ENCODE results near the gene LY6G6C. TPM values are rescaled to one million over a fixed set of nuclear protein-coding genes. Genes with fewer than 3 reads are reported as not detected.

Gene LY6G6C
- total and polyA plus RNA-seq, 10 of the 15 experiments (the other 5 are each of a cell fraction or from before 2014, with no cell fraction given), result not detected

- no peak for TF ChIP-seq RELB (IDR thresholded peaks at IDR 0.05; ENCODE audit: low read depth)
Observed at GRCh38 chr6:31765910-31766794, 44.6 kb upstream of the LY6G6C start (continued).

- ChIA-PET POLR2A (no interaction called here), SMC1A (ENCODE audit: uncharacterized antibody, unreplicated experiment) (no interaction called here), RAD21 (ENCODE audit: unreplicated experiment) (no interaction called here), CTCF (interaction anchor here (0.7 kb wide), 1 partner anchor 191 kb away, joined by 4 read pairs; no protein-coding TSS in a partner anchor)
- BruUV-seq (replicated peaks), result no TSS peak
- intact Hi-C loops (cut with micrococcal nuclease; ENCODE audit: unreplicated experiment), result no loop called here
- no peak overlapping the region for H3K4me2 ChIP-seq (ENCODE audit: control insufficient read depth, insufficient read depth)
- H4K20me1 ChIP-seq (ENCODE audit: control insufficient read depth, insufficient read depth), result no peaks in the 10 kb centered on the region
- no peaks in the 10 kb centered on the region; a peak in 1 of 4 replicates for H3K36me3 ChIP-seq (ENCODE audit: control insufficient read depth in 2 of 2, insufficient read depth in 2 of 2, low read length in 1 of 2)
- H3K9ac ChIP-seq (ENCODE audit: control insufficient read depth, insufficient read depth, low read length), result no peak overlapping the region
- TF ChIP-seq NFXL1 (IDR thresholded peaks at IDR 0.05; ENCODE audit: borderline replicate concordance), result no peak
- no peak for TF ChIP-seq NR2C2 (IDR thresholded peaks at IDR 0.05; ENCODE audit: borderline replicate concordance, control insufficient read depth, insufficient read length, low read depth)
- TF ChIP-seq USF1 (IDR thresholded peaks at IDR 0.05; ENCODE audit: borderline replicate concordance, extremely low read length, insufficient read depth, low read depth, low read length), result no peak
- TF ChIP-seq GABPA (IDR thresholded peaks at IDR 0.05; ENCODE audit: low read depth), result no peak
- no peak for TF ChIP-seq ZBTB33 (IDR thresholded peaks at IDR 0.05)
- TF ChIP-seq YBX1 (IDR thresholded peaks at IDR 0.05), result no peak
- TF ChIP-seq ATF3 (IDR thresholded peaks at IDR 0.05; ENCODE audit: borderline replicate concordance, extremely low read depth, low read depth, low read length), result no peak
- TF ChIP-seq SUZ12 (IDR thresholded peaks at IDR 0.05; ENCODE audit: unreplicated experiment), result no peak
- no peak for TF ChIP-seq ZNF24 (IDR thresholded peaks at IDR 0.05)
- TF ChIP-seq MXI1 (IDR thresholded peaks at IDR 0.05; ENCODE audit: low read depth, low read length), result no peak
- no peak for TF ChIP-seq ZZZ3 (IDR thresholded peaks at IDR 0.05; ENCODE audit: control insufficient read depth, insufficient read length, low read depth)
- WGBS (ENCODE audit: insufficient coverage, insufficient replicate concordance, low lambda C conversion rate, missing lambda C conversion rate), result 82% methylated on average over 8 of the region's 9 CpGs
- no peak overlapping the region for H3K27ac ChIP-seq (ENCODE audit: control insufficient read depth, insufficient read depth)
- H3K27me3 ChIP-seq (replicated peaks in 1 of 2; ENCODE audit: control insufficient read depth in 2 of 2, insufficient read depth in 2 of 2, low read length in 1 of 2), result no peaks in the 10 kb centered on the region
- H3K79me2 ChIP-seq (ENCODE audit: control insufficient read depth, insufficient read depth, low read length), result no peaks in the 10 kb centered on the region
- no peak for FAIRE-seq
- H2AFZ ChIP-seq (ENCODE audit: control insufficient read depth, low read depth, low read length), result no peak overlapping the region
- no peak for ATAC-seq
- no peaks in the 10 kb centered on the region for H3K4me1 ChIP-seq (ENCODE audit: control insufficient read depth, insufficient read depth, low read length)
- no peak for DNase-seq (ENCODE audit: low read depth, low spot score)
- no peaks in the 10 kb centered on the region for H3K9me3 ChIP-seq (replicated peaks; ENCODE audit: control insufficient read depth, insufficient read depth, low read length)
- in situ Hi-C loops (cut with MboI), result no loop called here
- no peak overlapping the region for H3K4me3 ChIP-seq
Observed at GRCh38 chr6:31765559-31765909, 44.0 kb upstream of the LY6G6C start.

Data from GM12878 (cell line).